ENCODE data around the gene NFE2L1.
"Not testable (repeated sequence)": the region's sequence is repeated elsewhere in the genome, so short reads cannot be mapped to it uniquely, and the experiment has no call there.

The NFE2L1 gene

GRCh38 chr17:48022901-48023300 is 25.3 kb upstream of the NFE2L1 start:
- DNase-seq (ENCODE audit: low read depth in 1 of 2, low spot score in 1 of 2): no peak

DNA sequence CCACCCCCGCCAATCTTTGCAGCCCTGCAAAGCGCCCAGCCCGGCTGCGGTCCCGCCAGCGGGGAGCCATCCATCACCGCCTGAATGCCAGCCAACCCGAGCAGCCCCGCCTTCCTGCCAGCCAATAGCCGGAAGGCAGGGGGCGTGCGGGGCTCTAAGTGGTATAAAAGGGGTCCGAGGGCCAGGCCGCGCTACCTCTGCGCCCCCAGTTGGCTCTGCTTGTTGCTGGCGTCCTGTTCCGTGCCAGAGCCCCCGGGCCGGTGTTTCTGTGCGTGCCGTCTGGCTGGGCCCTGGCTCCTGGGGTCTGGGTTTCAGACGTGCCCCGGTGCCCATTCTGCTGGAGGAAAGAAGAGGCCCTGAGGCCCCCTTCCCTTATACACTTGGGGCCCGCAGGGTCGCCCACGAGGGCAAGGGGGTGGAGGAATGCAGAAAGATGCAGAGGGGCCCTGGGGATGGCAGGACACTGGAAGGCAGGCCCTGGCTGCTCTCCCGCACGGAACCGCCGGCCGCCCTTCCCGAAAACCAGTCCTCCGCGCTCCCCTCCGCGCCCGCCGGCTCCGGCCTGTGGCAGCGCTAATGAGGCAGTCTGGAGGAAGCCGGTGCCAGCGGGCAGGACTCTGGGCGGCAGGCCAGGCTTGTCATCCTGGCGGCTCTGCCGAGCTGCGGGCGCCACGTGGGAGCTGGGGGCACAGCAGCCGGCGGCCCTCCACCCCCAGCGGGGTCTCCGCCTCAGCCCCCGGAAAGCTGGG is 24.6 kb upstream of the NFE2L1 start:
- peak in 1 of 2 donors; percentile 18 for DNase-seq (ENCODE audit: low read depth in 1 of 2, low spot score in 1 of 2)

DNA sequence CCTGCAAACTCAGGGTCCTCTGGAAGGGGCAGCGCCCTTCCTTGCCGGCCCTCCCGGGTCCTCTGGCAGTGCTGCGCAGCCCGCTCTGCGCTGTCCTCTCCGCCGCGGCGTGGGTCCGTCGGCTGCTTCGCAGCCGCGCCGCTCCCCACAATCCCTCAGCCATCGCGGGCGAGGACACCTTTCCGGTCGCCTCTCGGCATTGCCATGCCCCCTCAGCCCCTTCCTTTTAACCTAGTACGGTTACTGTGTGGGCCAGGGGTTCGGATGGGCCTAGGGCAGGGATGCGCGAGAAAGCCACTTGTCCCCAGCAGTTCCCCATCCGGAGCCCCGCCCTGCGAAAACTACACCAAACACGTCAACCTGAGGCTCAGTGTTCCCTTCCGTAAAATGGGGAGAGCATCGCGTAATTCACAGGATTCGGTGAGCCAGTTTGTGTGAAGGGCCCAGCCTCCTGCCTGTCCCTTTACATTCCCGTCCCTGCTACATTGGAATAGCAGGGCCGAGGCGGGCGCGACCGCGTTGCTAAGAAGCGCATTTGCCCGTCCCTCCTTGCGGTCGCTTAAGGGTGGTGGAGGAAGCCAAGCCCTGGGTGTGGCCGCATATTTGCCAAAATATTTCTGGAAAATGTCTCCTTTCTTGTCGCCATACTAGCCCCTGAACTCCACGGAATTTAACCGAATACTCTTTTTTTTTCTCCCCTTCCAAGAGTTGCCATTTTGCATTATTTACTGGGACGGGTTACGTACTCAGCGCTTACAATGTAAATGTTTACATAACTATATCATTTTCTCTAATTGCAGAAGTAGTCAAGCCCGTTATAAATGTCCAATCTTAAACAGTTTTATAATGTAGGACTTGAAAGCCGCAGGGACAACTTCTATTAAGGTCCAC is 23.8 kb upstream of the NFE2L1 start:
- peak in 1 of 2 donors; percentile 6 for DNase-seq (ENCODE audit: low read depth in 1 of 2, low spot score in 1 of 2)

DNA sequence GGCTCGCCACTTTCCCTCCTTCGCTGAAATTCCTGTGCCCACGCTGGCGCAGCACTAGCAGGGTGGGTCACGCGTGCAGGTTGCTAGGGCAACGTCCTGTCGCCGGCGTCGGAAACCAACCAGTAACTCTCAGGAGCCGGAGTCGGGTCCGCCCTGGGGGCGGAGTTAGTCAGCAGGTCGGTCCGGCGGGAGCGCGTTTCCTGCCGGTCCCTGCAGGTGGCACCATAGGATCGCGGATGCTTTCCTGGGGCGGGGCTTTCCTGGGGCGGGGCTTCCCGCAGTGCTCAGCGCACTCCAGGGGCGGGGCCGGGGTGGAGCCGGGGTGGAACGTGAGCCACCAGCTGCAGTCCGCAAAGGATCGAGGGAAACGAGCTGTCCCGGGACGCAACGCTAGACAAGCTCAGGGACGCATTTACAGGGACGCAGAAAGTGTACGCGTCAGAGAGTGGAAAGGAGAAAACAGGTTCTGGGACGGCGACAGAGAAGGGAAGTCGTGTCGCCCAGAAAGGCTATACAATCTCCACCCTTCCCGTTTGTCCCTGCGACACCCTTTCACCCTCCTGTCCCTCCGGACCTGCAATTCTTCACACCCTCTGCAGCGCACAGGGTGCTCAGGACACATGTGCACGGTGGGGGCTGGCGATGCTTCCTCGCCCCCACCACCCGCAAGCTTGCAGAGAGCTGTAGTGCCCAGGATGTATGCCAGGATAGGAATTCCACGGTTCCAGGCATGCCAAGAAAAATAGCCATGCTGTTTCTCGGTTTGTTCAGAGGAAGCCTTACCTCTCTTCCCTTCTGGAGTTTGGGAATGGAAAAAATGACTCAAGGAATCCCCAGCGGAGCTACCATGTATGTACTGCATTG is 22.9 kb upstream of the NFE2L1 start:
- DNase-seq (ENCODE audit: low read depth in 1 of 2, low spot score in 1 of 2): peak; percentile 98

GRCh38 chr17:48025904-48026501 is 22.2 kb upstream of the NFE2L1 start:
- no peak for DNase-seq (ENCODE audit: low read depth in 1 of 2, low spot score in 1 of 2)

- DNase-seq (ENCODE audit: low read depth in 1 of 2, low spot score in 1 of 2): peak; percentile 41 to 54
Observed at GRCh38 chr17:48026502-48027321, 21.4 kb upstream of the NFE2L1 start.

DNA sequence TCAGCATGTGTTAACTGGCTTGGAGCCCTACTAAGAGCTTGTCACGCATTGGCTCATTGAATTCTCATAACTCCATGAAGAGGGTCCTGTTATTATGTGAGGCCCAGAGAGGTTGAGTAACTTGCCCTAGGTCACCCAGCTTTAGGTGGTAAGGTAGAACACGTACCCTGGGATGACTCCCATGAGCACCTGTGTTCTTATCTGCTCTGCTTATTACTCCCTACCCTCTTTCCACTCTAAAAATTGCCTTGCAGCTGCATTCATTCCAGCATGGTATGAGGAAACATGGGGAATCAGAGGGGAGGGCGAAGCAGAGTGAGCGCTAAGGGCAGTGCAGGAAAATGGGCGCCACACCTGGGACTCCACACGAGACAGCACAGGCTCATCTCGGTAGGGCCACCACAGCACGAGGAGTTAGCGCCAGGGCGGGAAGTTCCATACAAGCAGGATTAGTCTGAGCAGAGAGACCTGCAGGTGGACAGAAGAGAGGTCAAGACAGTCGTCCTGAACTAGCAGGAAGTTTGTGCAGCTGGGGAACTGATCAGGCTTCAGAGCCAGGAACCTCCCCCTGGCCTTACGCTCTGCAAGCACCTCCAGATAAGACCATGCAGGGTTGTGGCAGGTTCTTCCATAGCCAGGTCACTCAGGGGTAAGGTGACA is 20.7 kb upstream of the NFE2L1 start:
- no peak for DNase-seq (ENCODE audit: low read depth in 1 of 2, low spot score in 1 of 2)

DNA sequence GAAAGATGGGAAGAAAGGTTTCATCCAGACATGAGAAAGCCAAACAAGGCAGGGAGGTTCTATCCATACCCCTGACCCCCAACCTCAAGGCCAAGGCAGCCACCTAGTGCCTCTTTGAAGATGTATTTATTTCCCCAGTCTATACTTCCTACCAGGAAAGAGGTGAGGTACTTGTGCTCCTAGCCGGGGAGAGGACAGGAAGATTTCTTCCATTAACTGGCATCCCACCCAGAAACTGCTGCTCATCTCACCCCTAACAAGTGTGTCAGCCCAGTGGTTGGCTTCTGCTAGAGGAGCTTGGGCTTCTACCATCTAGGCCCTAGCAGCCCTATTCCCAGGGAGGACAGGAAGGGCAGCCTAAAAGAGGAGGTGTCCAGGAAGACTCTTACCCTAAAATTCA is 19.4 kb upstream of the NFE2L1 start:
- no peak for DNase-seq (ENCODE audit: low read depth in 1 of 2, low spot score in 1 of 2)

DNA sequence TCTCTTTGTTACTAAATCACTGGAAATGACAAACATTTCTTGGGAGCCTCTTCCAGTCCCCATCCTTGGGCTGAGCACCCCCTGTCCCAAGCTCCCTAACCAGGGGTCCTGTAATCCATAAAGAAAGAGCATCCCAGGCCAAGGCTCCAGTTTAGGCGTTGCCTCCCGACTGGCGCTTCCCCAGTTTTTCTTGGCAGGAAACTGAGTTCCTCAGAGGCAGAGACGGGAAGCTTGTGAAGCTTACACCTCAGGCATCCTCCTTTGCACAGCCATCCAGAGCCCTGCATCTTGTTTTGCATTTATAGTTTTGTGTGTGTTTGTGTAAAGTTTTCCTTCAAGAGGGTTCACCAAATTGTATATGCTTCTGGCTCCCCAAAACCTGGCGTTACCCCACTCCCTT is 17.6 kb upstream of the NFE2L1 start:
- DNase-seq (ENCODE audit: low read depth in 1 of 2, low spot score in 1 of 2): no peak

DNA sequence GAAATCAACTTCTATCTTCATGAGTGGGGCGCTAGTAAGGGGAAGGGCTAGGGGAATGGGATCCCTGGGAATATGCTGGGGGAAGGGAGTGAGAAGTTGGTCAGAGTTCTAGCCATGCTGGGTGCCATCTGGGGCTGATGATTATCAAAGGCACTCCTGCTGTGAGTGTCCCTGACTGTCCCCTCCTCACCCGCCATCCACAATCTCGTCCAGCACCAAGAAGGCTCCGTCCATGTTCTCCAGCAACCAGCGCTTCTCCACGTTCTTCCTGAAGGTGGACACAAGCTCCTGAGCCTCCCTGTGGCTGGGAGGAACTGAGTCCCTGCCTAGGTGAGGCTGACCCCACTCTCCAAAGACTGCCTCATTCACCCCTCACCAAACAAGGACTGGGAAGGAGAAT is 16.2 kb upstream of the NFE2L1 start:
- no peak for DNase-seq (ENCODE audit: low read depth in 1 of 2, low spot score in 1 of 2)

DNA sequence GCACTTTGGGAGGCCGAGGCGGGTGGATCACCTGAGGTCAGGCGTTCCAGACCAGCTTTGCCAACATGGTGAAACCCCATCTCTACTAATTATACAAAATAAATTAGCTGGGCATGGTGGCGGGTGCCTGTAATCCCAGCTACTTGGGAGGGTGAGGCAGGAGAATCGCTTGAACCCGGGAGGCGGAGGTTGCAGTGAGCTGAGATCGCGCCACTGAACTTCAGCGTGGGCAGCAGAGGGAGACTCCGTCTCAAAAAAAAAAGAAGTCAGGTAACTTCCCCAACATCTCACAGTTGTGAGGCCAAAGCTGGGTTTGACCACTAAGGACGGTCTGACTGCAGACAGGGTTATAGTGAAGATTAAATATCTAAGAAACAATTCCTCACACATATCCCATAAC is 13.4 kb upstream of the NFE2L1 start:
- not testable (repeated sequence) for DNase-seq (ENCODE audit: low read depth in 1 of 2, low spot score in 1 of 2)

DNA sequence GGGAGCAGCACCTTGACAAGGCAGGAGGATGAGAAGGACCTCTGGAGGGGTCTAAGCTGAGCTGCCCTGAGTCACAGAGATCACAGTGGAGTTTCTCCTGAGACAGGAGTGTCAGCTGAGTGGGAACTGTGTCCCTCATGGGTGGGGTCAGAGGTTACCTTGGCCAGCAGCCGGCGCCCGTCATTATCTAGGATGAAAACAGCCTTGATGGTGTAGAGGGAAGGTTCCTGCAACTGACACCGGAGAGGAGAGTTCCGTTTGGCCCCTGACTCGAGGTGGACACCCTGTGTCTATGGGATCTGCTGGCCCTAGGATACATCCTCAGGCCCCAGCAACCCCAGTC is 11.5 kb upstream of the NFE2L1 start:
- DNase-seq (ENCODE audit: low read depth in 1 of 2, low spot score in 1 of 2): no peak

GRCh38 chr17:48037036-48037837 is 10.9 kb upstream of the NFE2L1 start, which contains the start of gene COPZ2:
Gene COPZ2 (minus strand): TSS chr17:48037797. CDS start chr17:48037777, 20 bp downstream.
- peak; percentile 31 to 44 for DNase-seq (ENCODE audit: low read depth in 1 of 2, low spot score in 1 of 2)

DNA sequence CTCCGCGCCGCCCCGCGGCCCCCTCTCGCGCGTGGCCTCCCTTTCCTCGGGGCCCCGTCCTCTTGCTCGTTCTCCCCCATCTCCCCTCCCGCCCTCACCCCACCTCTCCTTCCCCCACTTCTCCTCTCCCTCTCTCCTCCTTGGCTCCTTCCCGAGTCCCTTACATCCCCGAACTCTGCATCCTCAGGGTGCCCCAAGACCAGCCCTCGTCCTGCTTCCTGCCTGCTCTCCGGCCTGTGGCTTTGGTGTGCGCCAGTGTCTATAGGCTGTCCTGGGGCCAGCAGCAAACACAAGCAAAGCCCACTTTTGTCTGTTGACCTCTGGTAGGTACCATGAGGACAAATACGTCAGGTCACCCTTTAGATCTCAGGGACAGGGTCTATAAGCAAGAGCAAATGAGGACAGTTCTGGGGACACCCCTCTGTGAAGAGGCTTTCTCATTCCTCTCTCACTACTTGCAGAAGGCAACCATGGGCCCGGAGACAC is 10.3 kb upstream of the NFE2L1 start:
- DNase-seq (ENCODE audit: low read depth in 1 of 2, low spot score in 1 of 2): no peak

- no peak for DNase-seq (ENCODE audit: low read depth in 1 of 2, low spot score in 1 of 2)
Observed at GRCh38 chr17:48038687-48039086, 9.5 kb upstream of the NFE2L1 start.

DNA sequence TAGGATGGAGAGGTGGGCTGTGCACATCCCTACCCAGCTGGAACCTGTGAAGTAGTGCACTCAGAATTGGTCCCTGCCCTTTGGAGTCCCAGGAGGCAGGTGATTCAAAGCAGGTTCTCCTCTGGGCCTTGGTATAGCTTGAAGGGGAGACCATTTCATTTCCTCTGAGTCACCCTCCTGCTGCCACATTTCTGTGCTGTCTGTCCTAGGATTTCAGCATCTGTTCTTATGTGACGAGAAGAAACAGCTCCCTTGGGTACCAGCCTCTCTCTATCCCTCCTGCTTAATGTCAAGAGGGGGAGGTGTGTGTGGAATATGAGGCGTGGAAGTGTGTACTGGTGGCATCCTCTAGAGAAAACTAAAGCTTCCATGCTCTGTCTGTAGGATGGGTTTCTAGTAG is 5.0 kb upstream of the NFE2L1 start:
- DNase-seq (ENCODE audit: low read depth in 1 of 2, low spot score in 1 of 2): no peak

DNA sequence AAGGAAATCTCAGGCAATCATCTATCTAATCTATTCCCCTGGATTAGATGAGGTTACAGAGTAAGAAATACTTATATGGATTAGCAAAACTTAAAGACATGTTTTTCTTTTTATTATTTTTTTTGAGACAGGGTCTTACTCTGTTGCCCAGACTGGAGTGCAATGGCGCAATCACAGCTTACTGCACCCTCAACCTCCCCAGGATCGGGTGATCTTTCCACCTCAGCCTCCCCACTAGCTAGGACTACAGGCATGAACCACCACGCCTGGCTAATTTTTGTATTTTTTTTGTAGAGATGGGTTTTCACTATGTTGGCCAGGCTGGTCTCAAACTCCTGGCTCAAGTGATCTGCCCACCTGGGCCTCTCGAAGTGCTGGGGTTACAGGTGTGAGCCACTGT is 3.3 kb upstream of the NFE2L1 start:
- no peak for DNase-seq (ENCODE audit: low read depth in 1 of 2, low spot score in 1 of 2)

- DNase-seq (ENCODE audit: low read depth in 1 of 2, low spot score in 1 of 2): no peak
Observed at GRCh38 chr17:48045316-48046001, 2.7 kb upstream of the NFE2L1 start.
